Stromal cell of bone marrow (primary cell): Measurements from ENCODE around the gene AGAP5.
"Not testable (repeated sequence)": the region's sequence is repeated elsewhere in the genome, so short reads cannot be mapped to it uniquely, and the experiment has no call there.

Source experiments
- DNase-seq: peaks from one replicate; pipeline ENCODE4 v3.0.0-alpha.2; 2012; ENCODE audit warnings: low read depth

Gene AGAP5

GRCh38 chr10:73697675-73698159, at the start of gene AGAP5:
TSS of gene AGAP5 (minus strand) at chr10:73698109. CDS start at chr10:73697755, 354 bp downstream.
- DNase-seq = not testable (repeated sequence)

- DNase-seq = no peak
Observed at GRCh38 chr10:73746721-73747120, 48.8 kb upstream of the AGAP5 start.

- DNase-seq = peak; percentile 38
Observed at GRCh38 chr10:73744664-73744975, 46.7 kb upstream of the AGAP5 start.

GRCh38 chr10:73743905-73744663, 46.2 kb upstream of the AGAP5 start, which contains the start of gene SEC24C:
TSS of gene SEC24C (plus strand) at chr10:73744372. CDS start at chr10:73746833, 2,461 bp downstream.
- DNase-seq = peak; percentile 93

- no peak for DNase-seq
Observed at GRCh38 chr10:73743327-73743904, 45.5 kb upstream of the AGAP5 start.

- DNase-seq = no peak
Observed at GRCh38 chr10:73742454-73742734, 44.5 kb upstream of the AGAP5 start.

GRCh38 chr10:73740501-73741254, 42.8 kb upstream of the AGAP5 start:
- DNase-seq = not testable (repeated sequence)

- no peak for DNase-seq
Observed at GRCh38 chr10:73734796-73735305, 36.9 kb upstream of the AGAP5 start.

- DNase-seq = no peak
Observed at GRCh38 chr10:73734028-73734720, 36.3 kb upstream of the AGAP5 start.

- no peak for DNase-seq
Observed at GRCh38 chr10:73732931-73733623, 35.2 kb upstream of the AGAP5 start.

- no peak for DNase-seq
Observed at GRCh38 chr10:73732426-73732825, 34.5 kb upstream of the AGAP5 start.

GRCh38 chr10:73731588-73732375, 33.9 kb upstream of the AGAP5 start:
- DNase-seq = no peak

- DNase-seq = peak; percentile 83
Observed at GRCh38 chr10:73730153-73730906, 32.4 kb upstream of the AGAP5 start.

- peak; percentile 18 for DNase-seq
Observed at GRCh38 chr10:73729781-73730152, 31.9 kb upstream of the AGAP5 start.

GRCh38 chr10:73723516-73723915, 25.6 kb upstream of the AGAP5 start:
- no peak for DNase-seq

- DNase-seq = not testable (repeated sequence)
Observed at GRCh38 chr10:73720561-73720960, 22.7 kb upstream of the AGAP5 start.

GRCh38 chr10:73717556-73717955, 19.6 kb upstream of the AGAP5 start:
- no peak for DNase-seq

- no peak for DNase-seq
Observed at GRCh38 chr10:73716251-73716650, 18.3 kb upstream of the AGAP5 start.

- DNase-seq = not testable (repeated sequence)
Observed at GRCh38 chr10:73715179-73716156, 17.6 kb upstream of the AGAP5 start.
